ENCODE data around the gene SIM1.
"Not testable (repeated sequence)": the region's sequence is repeated elsewhere in the genome, so short reads cannot be mapped to it uniquely, and the experiment has no call there.

Gene SIM1

GRCh38 chr6:100354736-100355641 is 109.7 kb downstream of the SIM1 start:
- not testable (repeated sequence) for DNase-seq (ENCODE audit: extremely low read depth in 1 of 2, low read depth in 1 of 2)

- no peak for DNase-seq (ENCODE audit: extremely low read depth in 1 of 2, low read depth in 1 of 2)
These were observed 111.3 kb downstream of the SIM1 start for GRCh38 chr6:100353276-100354015.

GRCh38 chr6:100350139-100350538 is 114.6 kb downstream of the SIM1 start:
- no peak for DNase-seq (ENCODE audit: extremely low read depth in 1 of 2, low read depth in 1 of 2)

GRCh38 chr6:100349366-100349765 is 115.4 kb downstream of the SIM1 start:
- DNase-seq (ENCODE audit: extremely low read depth in 1 of 2, low read depth in 1 of 2) = no peak

- no peak for DNase-seq (ENCODE audit: extremely low read depth in 1 of 2, low read depth in 1 of 2)
These were observed 116.7 kb downstream of the SIM1 start for GRCh38 chr6:100347901-100348550.

GRCh38 chr6:100346828-100347227 is 117.9 kb downstream of the SIM1 start:
- DNase-seq (ENCODE audit: extremely low read depth in 1 of 2, low read depth in 1 of 2) = no peak

GRCh38 chr6:100346203-100346602 is 118.5 kb downstream of the SIM1 start:
- no peak for DNase-seq (ENCODE audit: extremely low read depth in 1 of 2, low read depth in 1 of 2)

- DNase-seq (ENCODE audit: extremely low read depth in 1 of 2, low read depth in 1 of 2) = no peak
These were observed 120.0 kb downstream of the SIM1 start for GRCh38 chr6:100344761-100345160.

GRCh38 chr6:100344321-100344720 is 120.4 kb downstream of the SIM1 start:
- DNase-seq (ENCODE audit: extremely low read depth in 1 of 2, low read depth in 1 of 2) = no peak

GRCh38 chr6:100343316-100344077 is 121.2 kb downstream of the SIM1 start:
- no peak for DNase-seq (ENCODE audit: extremely low read depth in 1 of 2, low read depth in 1 of 2)

GRCh38 chr6:100342830-100343229 is 121.9 kb downstream of the SIM1 start:
- DNase-seq (ENCODE audit: extremely low read depth in 1 of 2, low read depth in 1 of 2) = no peak

- DNase-seq (ENCODE audit: extremely low read depth in 1 of 2, low read depth in 1 of 2) = no peak
These were observed 125.0 kb downstream of the SIM1 start for GRCh38 chr6:100339574-100340255.

- no peak for DNase-seq (ENCODE audit: extremely low read depth in 1 of 2, low read depth in 1 of 2)
These were observed 126.6 kb downstream of the SIM1 start for GRCh38 chr6:100338090-100338489.

GRCh38 chr6:100336876-100337275 is 127.8 kb downstream of the SIM1 start:
- no peak for DNase-seq (ENCODE audit: extremely low read depth in 1 of 2, low read depth in 1 of 2)

- no peak for DNase-seq (ENCODE audit: extremely low read depth in 1 of 2, low read depth in 1 of 2)
These were observed 128.7 kb downstream of the SIM1 start for GRCh38 chr6:100335991-100336390.

All from activated CD8-positive, alpha-beta memory T cell treated with anti-CD3 and anti-CD28 coated beads for 1 hour (primary cell).